C4-2B (cell line): ENCODE data around the gene NUMBL.

Experiments used
- CTCF ChIP-seq: fragments of 450-650 bp; conservative IDR thresholded peaks from 2 replicates; pipeline ENCODE4 v1.5.1; 2017; ENCODE audit warnings: mild to moderate bottlenecking
- ZFX ChIP-seq: fragments of 450-650 bp; IDR thresholded peaks from 2 replicates; pipeline ENCODE4 v1.6.1; 2017

DNA sequence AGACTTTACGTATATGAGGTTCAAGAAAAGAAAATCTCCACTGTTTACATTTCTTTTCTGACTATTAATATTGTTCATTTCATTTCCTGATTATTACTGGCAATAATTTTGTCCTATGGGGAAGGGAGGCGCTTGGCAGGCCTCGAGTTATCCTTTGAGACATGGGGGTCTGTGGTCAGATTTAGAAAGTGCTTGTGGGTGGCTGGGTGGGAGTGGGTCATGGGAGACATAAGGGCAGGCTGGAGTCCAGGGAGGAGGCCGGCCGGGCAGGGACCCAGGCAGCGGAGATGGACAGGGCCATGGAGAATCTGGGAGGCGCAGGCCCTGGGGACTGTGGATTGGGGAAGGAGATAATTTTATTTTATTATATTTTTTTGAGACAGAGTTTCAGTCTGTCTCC, 49.2 kb downstream of the NUMBL start:
- TF ChIP-seq CTCF (no peak), ZFX (no peak)
